Prostate gland (tissue), 2 donors: Measurements from ENCODE around the gene DDX52. TPM values are rescaled to one million over a fixed set of nuclear protein-coding genes. Genes with fewer than 3 reads are reported as not detected.
"Not testable (repeated sequence)": the region's sequence is repeated elsewhere in the genome, so short reads cannot be mapped to it uniquely, and the experiment has no call there.

Experiments used
- DNase-seq: peaks from one replicate; pipeline ENCODE4 v3.0.0-alpha.2; 2019; ENCODE audit warnings: low spot score
- H3K27ac ChIP-seq, 2 donors: fragments of 200-600 bp; sonication (generic); 2 replicates each; pipeline ENCODE4 v1.5.1; 2017 to 2019
- H3K27me3 ChIP-seq: fragments of 200-600 bp; sonication (generic); replicated peaks from 2 replicates; pipeline ENCODE4 v1.5.1; 2019; ENCODE audit not compliant: insufficient read depth
- H3K36me3 ChIP-seq, 2 donors: fragments of 200-600 bp; sonication (generic); 1 replicate in 1 of 2; 2 replicates in 1 of 2; pipeline versions ENCODE4 v1.5.1 to v1.8.1; 2017 to 2019
- H3K4me1 ChIP-seq: fragments of 200-600 bp; sonication (generic); replicated peaks from 2 replicates; pipeline ENCODE4 v1.5.1; 2019
- H3K4me3 ChIP-seq, 2 donors: fragments of 200-600 bp; sonication (generic); 2 replicates each; pipeline ENCODE4 v1.5.1; 2017 to 2019
- H3K9me3 ChIP-seq: fragments of 200-600 bp; sonication (generic); 2 replicates; pipeline ENCODE4 v1.5.1; 2017
- POLR2A ChIP-seq: fragments of 450-650 bp; IDR thresholded peaks from one replicate; pipeline ENCODE4 v1.6.1; 2016; ENCODE audit warnings: antibody characterized with exemption, mild to moderate bottlenecking
- POLR2AphosphoS5 ChIP-seq: sonication (generic); formaldehyde crosslinking; IDR thresholded peaks from one replicate; pipeline ENCODE4 v1.6.1; 2017; ENCODE audit warnings: antibody characterized with exemption
- WGBS: methylation state at CpG from one replicate; pipeline ENCODE4 v1.1.5; 2018; 5-methylcytosine and 5-hydroxymethylcytosine counted together
- intact Hi-C: fragments of 100-400 bp; cut with DNase I; formaldehyde crosslinking; loops from one replicate; pipeline ENCODE4 v1.14.2; 2022
- total RNA-seq, 2 donors: library from RNA; depleted of rRNA; stranded (reverse); fragments of >200 nt; gene quantifications; one replicate each; pipeline ENCODE4 v1.1.0, GENCODE V29; 2016
- TF ChIP-seq, protein P1 (sequence below), 4 experiments: fragments of 200-600 bp in 2 of 4; fragments of 450-650 bp in 2 of 4; sonication (generic) in 2 of 4; IDR thresholded peaks; 1 replicate in 3 of 4; 2 replicates in 1 of 4; pipeline ENCODE4 v1.5.1; 2016 to 2019; ENCODE audit warnings: antibody characterized with exemption in 4 of 4, mild to moderate bottlenecking in 2 of 4, moderate library complexity in 2 of 4

The DDX52 gene
- total RNA-seq, 2 donors from 2014 or later, result 14.8 to 17.5 TPM

DNA sequence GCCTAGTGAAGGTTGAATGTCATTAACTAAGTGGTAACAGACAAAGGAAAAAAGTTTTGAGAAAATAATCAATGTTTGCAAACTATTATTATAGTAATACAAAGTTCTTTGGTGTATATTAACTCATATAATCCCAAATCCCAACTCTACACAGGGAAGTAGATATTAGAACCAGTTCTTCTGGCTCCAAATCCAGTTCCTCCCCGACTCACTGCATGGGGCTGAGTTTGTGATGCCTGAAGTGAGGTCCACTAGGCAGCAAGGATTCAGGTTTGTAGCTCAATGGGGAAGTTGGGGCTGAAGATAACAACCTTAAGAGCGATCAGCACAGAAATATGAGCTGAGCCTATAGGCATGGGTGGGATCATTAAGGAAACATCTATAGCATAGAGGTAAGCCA, 28.4 kb downstream of the DDX52 start:
- Histone ChIP-seq H3K9me3 (no peaks in the 10 kb centered on the region), H3K4me3 (no peak overlapping the region), H3K4me1 (no peaks in the 10 kb centered on the region), H3K36me3 (peaks cover 0 to 4% of the 10 kb centered on the region in 2 donors), H3K27me3 (no peaks in the 10 kb centered on the region), H3K27ac (no peak overlapping the region)
- TF ChIP-seq POLR2A (no peak), POLR2AphosphoS5 (no peak)
- TF ChIP-seq, protein P1, sequence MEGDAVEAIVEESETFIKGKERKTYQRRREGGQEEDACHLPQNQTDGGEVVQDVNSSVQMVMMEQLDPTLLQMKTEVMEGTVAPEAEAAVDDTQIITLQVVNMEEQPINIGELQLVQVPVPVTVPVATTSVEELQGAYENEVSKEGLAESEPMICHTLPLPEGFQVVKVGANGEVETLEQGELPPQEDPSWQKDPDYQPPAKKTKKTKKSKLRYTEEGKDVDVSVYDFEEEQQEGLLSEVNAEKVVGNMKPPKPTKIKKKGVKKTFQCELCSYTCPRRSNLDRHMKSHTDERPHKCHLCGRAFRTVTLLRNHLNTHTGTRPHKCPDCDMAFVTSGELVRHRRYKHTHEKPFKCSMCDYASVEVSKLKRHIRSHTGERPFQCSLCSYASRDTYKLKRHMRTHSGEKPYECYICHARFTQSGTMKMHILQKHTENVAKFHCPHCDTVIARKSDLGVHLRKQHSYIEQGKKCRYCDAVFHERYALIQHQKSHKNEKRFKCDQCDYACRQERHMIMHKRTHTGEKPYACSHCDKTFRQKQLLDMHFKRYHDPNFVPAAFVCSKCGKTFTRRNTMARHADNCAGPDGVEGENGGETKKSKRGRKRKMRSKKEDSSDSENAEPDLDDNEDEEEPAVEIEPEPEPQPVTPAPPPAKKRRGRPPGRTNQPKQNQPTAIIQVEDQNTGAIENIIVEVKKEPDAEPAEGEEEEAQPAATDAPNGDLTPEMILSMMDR (IDR thresholded peaks at IDR 0.05), result no peak
- intact Hi-C loops, result no loop called here
- no peak for DNase-seq
- WGBS, result 85% methylated on average over 2 of the region's 2 CpGs

DNA sequence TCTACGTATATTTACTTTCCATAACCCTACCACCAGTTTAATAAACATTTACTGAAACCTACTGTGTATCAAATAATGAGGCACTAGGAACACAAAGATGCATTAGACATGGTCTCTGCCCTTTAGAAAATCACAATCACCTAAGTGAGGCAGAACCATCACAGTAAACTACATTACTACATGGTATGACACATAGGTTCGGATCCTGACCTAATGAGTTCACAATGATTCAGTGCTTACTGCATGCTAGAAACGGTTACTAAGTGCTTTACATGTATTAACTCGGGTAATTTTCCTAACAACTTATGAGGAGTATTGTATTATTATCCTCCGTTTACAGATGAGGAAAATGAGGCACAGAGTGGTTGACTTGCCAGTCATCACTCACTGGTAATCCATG, 28.9 kb downstream of the DDX52 start:
- H3K27ac ChIP-seq, result no peak overlapping the region
- no peaks in the 10 kb centered on the region for H3K27me3 ChIP-seq
- no peak overlapping the region for H3K4me3 ChIP-seq
- 86% methylated on average over 5 of the region's 5 CpGs for WGBS
- no peak for DNase-seq
- H3K9me3 ChIP-seq, result no peaks in the 10 kb centered on the region
- intact Hi-C loops, result no loop called here
- no peaks in the 10 kb centered on the region for H3K4me1 ChIP-seq
- no peak for TF ChIP-seq POLR2AphosphoS5
- TF ChIP-seq, protein P1 (IDR thresholded peaks at IDR 0.05), result no peak
- no peak for TF ChIP-seq POLR2A
- H3K36me3 ChIP-seq, result peaks cover 0 to 4% of the 10 kb centered on the region in 2 donors

DNA sequence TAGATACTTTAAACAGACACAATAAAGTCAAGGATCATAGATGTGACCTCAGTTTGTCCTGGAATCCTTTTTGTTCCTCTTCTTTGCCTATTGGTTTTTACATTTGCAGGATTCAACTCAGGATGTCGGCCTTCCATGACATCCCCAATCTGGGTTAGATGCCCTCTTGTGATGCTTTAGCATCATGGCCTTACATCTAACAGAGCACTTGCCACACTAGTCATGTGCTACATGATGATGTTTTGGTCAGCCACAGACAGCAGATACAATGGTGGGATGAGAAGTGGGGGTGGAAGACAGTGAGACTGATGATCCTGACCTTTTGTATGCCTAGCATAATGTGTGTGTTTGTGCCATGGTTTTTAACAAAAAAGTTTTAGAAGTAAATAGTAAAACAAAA, 32.3 kb downstream of the DDX52 start:
- DNase-seq, result no peak
- Histone ChIP-seq H3K27me3 (no peaks in the 10 kb centered on the region), H3K9me3 (no peaks in the 10 kb centered on the region), H3K4me1 (no peaks in the 10 kb centered on the region), H3K4me3 (no peak overlapping the region), H3K36me3 (peaks cover 0 to 4% of the 10 kb centered on the region in 2 donors), H3K27ac (no peak overlapping the region)
- WGBS, result 89% methylated on average over 1 of the region's 1 CpG
- intact Hi-C loops, result no loop called here
- TF ChIP-seq POLR2AphosphoS5, result no peak
- TF ChIP-seq, protein P1 (IDR thresholded peaks at IDR 0.05), result no peak

DNA sequence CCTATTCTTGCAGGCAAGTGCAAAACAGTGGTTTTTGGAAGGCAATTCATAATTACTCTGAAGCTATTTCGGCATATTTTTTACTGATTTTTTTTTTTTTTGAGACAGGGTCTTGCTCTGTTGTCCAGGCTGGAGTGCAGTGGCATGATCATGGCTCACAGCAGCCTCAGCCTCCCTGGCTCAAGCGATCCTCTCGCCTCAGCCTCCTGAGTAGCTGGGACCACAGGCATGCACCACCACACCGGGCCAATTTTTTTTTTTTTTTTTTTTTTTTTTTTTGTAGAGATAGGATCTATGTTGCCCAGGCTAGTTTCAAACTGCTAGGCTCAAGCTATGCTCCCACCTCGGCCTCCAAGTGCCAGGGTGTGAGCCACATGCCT, 33.2 kb downstream of the DDX52 start:
- H3K4me1 ChIP-seq, DNase-seq, intact Hi-C loops, H3K27me3 ChIP-seq, H3K4me3 ChIP-seq, H3K36me3 ChIP-seq, H3K9me3 ChIP-seq: not testable (repeated sequence)
- WGBS, result 75% methylated on average over 5 of the region's 5 CpGs
- peak overlapping the region; percentile 84 to 94 for H3K27ac ChIP-seq

DNA sequence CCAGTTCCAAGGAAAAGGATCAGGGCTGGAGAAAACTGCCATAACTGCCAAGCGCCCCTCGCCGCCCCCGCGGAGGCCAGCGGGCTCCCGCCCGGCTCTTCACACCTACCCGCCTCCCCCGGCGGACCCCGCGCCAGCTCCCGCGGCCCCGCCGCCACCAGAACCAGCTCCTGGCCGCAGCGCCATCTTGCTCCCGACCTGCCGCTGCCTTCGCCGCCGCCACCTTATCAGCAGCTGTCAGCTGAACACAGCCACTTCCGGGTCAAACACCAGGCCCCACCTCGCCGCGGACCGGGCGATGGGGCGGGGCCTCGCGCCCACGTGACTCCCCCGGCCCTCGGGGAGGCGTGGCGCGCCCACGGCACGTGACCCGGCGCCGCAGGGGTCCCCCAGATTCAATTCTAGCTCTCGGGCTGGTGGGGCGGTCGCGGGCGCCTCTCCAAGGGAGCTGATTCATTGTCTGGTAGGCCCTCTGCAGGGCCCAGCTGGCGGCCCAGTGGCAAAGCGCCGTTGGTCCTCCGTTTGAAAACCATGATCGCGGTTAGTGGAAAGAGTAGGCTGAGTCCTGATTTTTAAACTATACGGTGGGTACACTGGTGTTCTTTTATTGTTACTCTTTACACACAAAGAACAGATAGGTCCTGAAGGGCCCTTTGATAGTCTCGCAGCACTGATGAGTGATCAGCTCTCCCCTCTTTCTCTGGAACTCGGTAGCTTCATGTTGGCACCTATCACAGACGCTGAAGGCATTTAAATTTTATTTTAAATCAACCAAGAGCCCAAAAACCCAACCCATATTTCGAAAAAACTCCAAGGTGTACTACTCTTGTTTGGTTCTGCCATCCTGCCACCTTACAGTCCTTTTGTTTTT, 33.8 kb downstream of the DDX52 start, which contains the start of gene SYNRG:
SYNRG (minus strand) TSS at position 249 of the 871 bp plus-strand sequence; CDS start at position 186, 63 bp downstream.
- WGBS, result 1% methylated on average over 59 of the region's 60 CpGs
- TF ChIP-seq, protein P1 (IDR thresholded peaks at IDR 0.05), result peak in 3 of 4 experiments; percentile 10 to 55 (median 38)
- peak; percentile 91 for TF ChIP-seq POLR2A
- peak; percentile 92 for TF ChIP-seq POLR2AphosphoS5
- peak; percentile 94 for DNase-seq
- Histone ChIP-seq H3K4me1 (no peaks in the 10 kb centered on the region), H3K27me3 (no peaks in the 10 kb centered on the region), H3K27ac (peak within 1 kb of the TSS; percentile 84 to 94), H3K9me3 (no peaks in the 10 kb centered on the region), H3K36me3 (peaks cover 0 to 4% of the 10 kb centered on the region in 2 donors), H3K4me3 (peak within 1 kb of the TSS; percentile 80 to 99)
- intact Hi-C loops, result no loop called here
